GM13977 (cell line): ENCODE results near the gene TUBGCP4.

Source experiments
- DNase-seq: peaks from one replicate; pipeline ENCODE4 v3.0.0; 2012; ENCODE audit warnings: low spot score
- CTCF ChIP-seq: IDR thresholded peaks from 2 replicates; pipeline ENCODE4 v1.5.1; 2012; ENCODE audit warnings: mild to moderate bottlenecking, control low read depth; ENCODE audit not compliant: insufficient read depth; ENCODE audit errors: extremely low read depth, missing control alignments
- in situ Hi-C: fragments of 300-500 bp; cut with MboI; formaldehyde crosslinking; loops from one replicate; pipeline ENCODE4 v1.12.0; 2022; ENCODE audit warnings: low sequenced_read_pairs, low pct_unique_long_range_greater_than_20kb, mixed read lengths, inconsistent platforms; ENCODE audit not compliant: unreplicated experiment

TUBGCP4 gene

GRCh38 chr15:43433661-43434303 is 62.9 kb downstream of the TUBGCP4 start:
- no peak for DNase-seq
- in situ Hi-C loops = no loop called here
- TF ChIP-seq CTCF = no peak

- no peak for DNase-seq
- TF ChIP-seq CTCF = no peak
- in situ Hi-C loops = no loop called here
Measured at GRCh38 chr15:43434446-43434845, 63.5 kb downstream of the TUBGCP4 start.

- no peak for DNase-seq
- no peak for TF ChIP-seq CTCF
- in situ Hi-C loops = no loop called here
Measured at GRCh38 chr15:43436395-43436794, 65.5 kb downstream of the TUBGCP4 start.

- no peak for DNase-seq
- in situ Hi-C loops = no loop called here
- TF ChIP-seq CTCF = no peak
Measured at GRCh38 chr15:43439268-43439667, 68.4 kb downstream of the TUBGCP4 start.

- in situ Hi-C loops = no loop called here
- TF ChIP-seq CTCF = no peak
- DNase-seq = peak; percentile 56
Measured at GRCh38 chr15:43440721-43441281, 69.9 kb downstream of the TUBGCP4 start.

- peak; percentile 42 for DNase-seq
- in situ Hi-C loops = no loop called here
- no peak for TF ChIP-seq CTCF
Measured at GRCh38 chr15:43441316-43441715, 70.4 kb downstream of the TUBGCP4 start.
